ENCODE results near the gene SCARF2. TPM values are rescaled to one million over a fixed set of nuclear protein-coding genes. Genes with fewer than 3 reads are reported as not detected.

Gene SCARF2
- total and polyA plus RNA-seq, 2 of the 8 experiments (the other 6 are each of a cell fraction or from before 2014, with no cell fraction given), result 4.2 to 9.8 TPM

DNA sequence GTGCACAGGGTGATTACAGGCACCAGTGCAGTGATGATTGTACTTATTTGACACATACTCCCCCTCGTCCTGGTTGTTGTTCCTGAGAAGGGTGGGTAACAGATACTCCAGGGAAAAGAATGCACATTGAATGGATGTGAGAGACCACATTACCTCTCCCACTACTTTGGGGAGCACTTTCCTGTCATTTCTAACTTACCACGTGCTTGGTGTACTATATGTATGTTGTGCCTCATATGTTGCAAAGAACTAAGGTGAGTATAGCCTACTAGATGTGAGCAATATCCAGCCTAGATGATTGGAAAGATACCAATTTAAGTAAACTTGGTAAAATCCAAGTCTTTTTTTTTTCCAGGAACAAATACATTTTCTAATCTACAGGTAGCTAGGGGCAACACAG is 14.3 kb upstream of the SCARF2 start:
- H3K27ac ChIP-seq (ENCODE audit: low read depth, low read length), result no peak overlapping the region
- H3K79me1 ChIP-seq (ENCODE audit: low read depth, low read length), result no peaks in the 10 kb centered on the region
- H3K4me1 ChIP-seq (replicated peaks in 1 of 4; ENCODE audit: control insufficient read depth in 3 of 4, insufficient read depth in 4 of 4, low read length in 3 of 4), result peaks cover 0 to 2% (median under 1%) of the 10 kb centered on the region in 4 experiments; a peak in 2 of 7 replicates
- H2BK12ac ChIP-seq (ENCODE audit: low read depth, low read length), result no peak overlapping the region
- H3K23ac ChIP-seq (ENCODE audit: insufficient read length), result no peak overlapping the region
- H3K79me2 ChIP-seq (ENCODE audit: control insufficient read depth in 1 of 2, insufficient read depth in 2 of 2, low read length in 2 of 2), result no peaks in the 10 kb centered on the region
- CTCF ChIA-PET (ENCODE audit: partially characterized antibody), result no interaction called here
- no peak overlapping the region for H3K4me2 ChIP-seq (ENCODE audit: insufficient read depth in 1 of 2, low read depth in 2 of 2, low read length in 2 of 2)
- no peak overlapping the region for H2BK20ac ChIP-seq (ENCODE audit: low read length)
- DNase-seq (ENCODE audit: low read depth in 1 of 2, low spot score in 2 of 2) (no peak), FAIRE-seq (no peak)
- H3K18ac ChIP-seq (ENCODE audit: extremely low read depth, low read length), result no peak overlapping the region
- no peak overlapping the region for H3K56ac ChIP-seq (replicated peaks; ENCODE audit: insufficient read length, low read depth, low read length)
- no peak overlapping the region for H2BK120ac ChIP-seq (replicated peaks; ENCODE audit: low read depth, low read length)
- POLR2A ChIA-PET (ENCODE audit: partially characterized antibody), result interaction anchor here (0.7 kb wide), 1 partner anchor 11 kb away, joined by 3 read pairs; no protein-coding TSS in a partner anchor
- no peaks in the 10 kb centered on the region for H3K27me3 ChIP-seq (replicated peaks in 1 of 4; ENCODE audit: control insufficient read depth in 3 of 4, extremely low read depth in 1 of 4, insufficient read depth in 3 of 4, low read length in 3 of 4)
- H4K8ac ChIP-seq (ENCODE audit: extremely low read depth, insufficient read depth, low read length), result no peak overlapping the region
- H3K23me2 ChIP-seq (ENCODE audit: low read depth, low read length), result no peaks in the 10 kb centered on the region; the same call in 1 of the 2 replicates
- H4K5ac ChIP-seq (ENCODE audit: insufficient read length, low read depth, low read length), result no peak overlapping the region
- no peak overlapping the region for H2BK5ac ChIP-seq (ENCODE audit: low read depth, low read length)
- no peak overlapping the region for H3K9ac ChIP-seq (replicated peaks in 1 of 4; ENCODE audit: extremely low read depth in 1 of 4, low read depth in 3 of 4, low read length in 3 of 4)
- WGBS, 2 experiments (ENCODE audit: extremely low coverage in 1 of 2, insufficient coverage in 1 of 2, insufficient read length in 1 of 2, insufficient replicate concordance in 2 of 2, low coverage in 1 of 2, low lambda C conversion rate in 2 of 2, missing lambda C conversion rate in 1 of 2), result 77% methylated on average over 2 of the region's 2 CpGs; no CpG with 5 or more reads in 1 of the 2 experiments
- H3K36me3 ChIP-seq (ENCODE audit: control insufficient read depth in 2 of 4, insufficient read depth in 4 of 4, low read length in 3 of 4), result no peaks in the 10 kb centered on the region; a peak in 1 of 8 replicates
- H3K4ac ChIP-seq (replicated peaks; ENCODE audit: insufficient read length, low read depth, low read length), result no peak overlapping the region
- no peak overlapping the region for H3K14ac ChIP-seq (ENCODE audit: insufficient read length)
- no peak overlapping the region for H2BK15ac ChIP-seq (ENCODE audit: low read length)
- no peak overlapping the region for H4K91ac ChIP-seq (replicated peaks; ENCODE audit: insufficient read length, low read length)
- no peak overlapping the region for H2AK5ac ChIP-seq (ENCODE audit: low read depth, low read length)
- no peaks in the 10 kb centered on the region for H4K20me1 ChIP-seq (replicated peaks in 1 of 2; ENCODE audit: control insufficient read depth in 1 of 2, insufficient read depth in 2 of 2, low read length in 2 of 2)
- H2AFZ ChIP-seq (ENCODE audit: low read length), result no peak overlapping the region
- H3K4me3 ChIP-seq (ENCODE audit: extremely low read depth in 1 of 4, insufficient read depth in 2 of 4, low read depth in 3 of 4, low read length in 4 of 4), result no peak overlapping the region
- H3K9me3 ChIP-seq (ENCODE audit: insufficient read depth in 2 of 2, low read depth in 1 of 2, low read length in 1 of 2), result no peaks in the 10 kb centered on the region
- no peak for TF ChIP-seq TCF12 (IDR thresholded peaks at IDR 0.05; ENCODE audit: low read depth, low read length)
- no peak for TF ChIP-seq KDM4A (IDR thresholded peaks at IDR 0.05; ENCODE audit: low read depth, low read length, severe bottlenecking)
- no peak for TF ChIP-seq SRF (IDR thresholded peaks at IDR 0.05; ENCODE audit: low read depth, low read length)
- no peak for TF ChIP-seq TBP (IDR thresholded peaks at IDR 0.05; ENCODE audit: low read depth, low read length)
- TF ChIP-seq RXRA (IDR thresholded peaks at IDR 0.05; ENCODE audit: insufficient read depth, low read depth, low read length), result no peak
- TF ChIP-seq MAFK (IDR thresholded peaks at IDR 0.05; ENCODE audit: low read depth, low read length), result no peak
- no peak for TF ChIP-seq JUN (IDR thresholded peaks at IDR 0.05; ENCODE audit: low read depth, low read length)
- no peak for TF ChIP-seq CTBP2 (IDR thresholded peaks at IDR 0.05; ENCODE audit: borderline replicate concordance, insufficient read depth, insufficient read length, low read length)
- TF ChIP-seq, protein P1, sequence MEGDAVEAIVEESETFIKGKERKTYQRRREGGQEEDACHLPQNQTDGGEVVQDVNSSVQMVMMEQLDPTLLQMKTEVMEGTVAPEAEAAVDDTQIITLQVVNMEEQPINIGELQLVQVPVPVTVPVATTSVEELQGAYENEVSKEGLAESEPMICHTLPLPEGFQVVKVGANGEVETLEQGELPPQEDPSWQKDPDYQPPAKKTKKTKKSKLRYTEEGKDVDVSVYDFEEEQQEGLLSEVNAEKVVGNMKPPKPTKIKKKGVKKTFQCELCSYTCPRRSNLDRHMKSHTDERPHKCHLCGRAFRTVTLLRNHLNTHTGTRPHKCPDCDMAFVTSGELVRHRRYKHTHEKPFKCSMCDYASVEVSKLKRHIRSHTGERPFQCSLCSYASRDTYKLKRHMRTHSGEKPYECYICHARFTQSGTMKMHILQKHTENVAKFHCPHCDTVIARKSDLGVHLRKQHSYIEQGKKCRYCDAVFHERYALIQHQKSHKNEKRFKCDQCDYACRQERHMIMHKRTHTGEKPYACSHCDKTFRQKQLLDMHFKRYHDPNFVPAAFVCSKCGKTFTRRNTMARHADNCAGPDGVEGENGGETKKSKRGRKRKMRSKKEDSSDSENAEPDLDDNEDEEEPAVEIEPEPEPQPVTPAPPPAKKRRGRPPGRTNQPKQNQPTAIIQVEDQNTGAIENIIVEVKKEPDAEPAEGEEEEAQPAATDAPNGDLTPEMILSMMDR (IDR thresholded peaks at IDR 0.05; ENCODE audit: control extremely low read depth in 1 of 3, insufficient read depth in 1 of 3, low read depth in 1 of 3, low read length in 3 of 3), result no peak
- TF ChIP-seq RNF2 (IDR thresholded peaks at IDR 0.05; ENCODE audit: borderline replicate concordance, low read depth, low read length, missing control alignments, poor library complexity, severe bottlenecking), result no peak
- TF ChIP-seq JUND (IDR thresholded peaks at IDR 0.05; ENCODE audit: low read length), result no peak
- TF ChIP-seq YY1 (IDR thresholded peaks at IDR 0.05; ENCODE audit: low read depth, low read length), result no peak
